KG1 (cell line): ENCODE measurements around the gene PPM1A.
"Not testable (repeated sequence)": the region's sequence is repeated elsewhere in the genome, so short reads cannot be mapped to it uniquely, and the experiment has no call there.

Experiments
- DNase-seq: peaks from one replicate; lab custom pipeline; 2025; lab: John Stamatoyannopoulos, UW

The PPM1A gene

DNA sequence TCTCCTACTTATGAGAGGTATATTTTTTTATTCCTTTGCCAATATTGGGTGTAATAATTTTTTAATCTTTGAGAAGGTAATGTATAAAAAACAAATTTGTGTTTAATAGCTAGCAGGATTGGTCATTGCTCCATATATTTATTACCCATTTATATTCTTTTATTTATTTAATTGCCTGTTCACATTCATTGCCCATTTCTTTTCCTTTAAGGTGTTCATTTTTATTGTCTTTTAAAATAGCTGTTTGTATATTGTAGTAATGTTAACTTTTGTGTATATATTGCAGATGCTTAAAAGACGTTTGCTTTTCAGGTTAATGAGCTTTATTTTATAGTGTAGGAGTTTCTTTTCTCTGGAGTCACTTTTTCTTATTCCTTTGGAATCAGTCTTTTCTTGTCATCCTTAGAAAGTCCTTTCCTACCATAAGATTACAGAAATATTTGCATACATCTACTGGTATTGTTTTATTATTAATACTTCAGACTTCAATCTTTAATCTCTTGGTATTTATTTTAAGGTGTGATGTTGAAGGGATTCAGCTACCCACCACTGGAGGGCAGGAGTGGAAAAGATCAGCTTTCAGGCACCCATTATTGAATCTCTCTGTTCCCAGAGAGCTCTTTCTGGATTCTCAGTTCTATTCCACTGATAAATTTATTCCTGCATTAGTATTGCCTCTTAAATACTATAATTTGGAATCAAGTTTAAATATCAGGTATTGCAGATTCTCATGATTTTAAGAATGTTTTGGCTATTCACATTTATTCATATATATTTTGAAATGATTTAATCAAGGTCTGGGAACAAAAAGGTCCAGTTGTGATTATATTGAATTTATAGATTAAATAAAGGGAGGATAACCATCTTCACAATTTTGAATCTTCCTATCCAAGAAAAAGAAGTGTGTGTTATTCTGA lies 17.3 kb downstream of the PPM1A start:
- DNase-seq = no peak

GRCh38 chr14:60272177-60272576 lies 23.2 kb downstream of the PPM1A start:
- DNase-seq = no peak

DNA sequence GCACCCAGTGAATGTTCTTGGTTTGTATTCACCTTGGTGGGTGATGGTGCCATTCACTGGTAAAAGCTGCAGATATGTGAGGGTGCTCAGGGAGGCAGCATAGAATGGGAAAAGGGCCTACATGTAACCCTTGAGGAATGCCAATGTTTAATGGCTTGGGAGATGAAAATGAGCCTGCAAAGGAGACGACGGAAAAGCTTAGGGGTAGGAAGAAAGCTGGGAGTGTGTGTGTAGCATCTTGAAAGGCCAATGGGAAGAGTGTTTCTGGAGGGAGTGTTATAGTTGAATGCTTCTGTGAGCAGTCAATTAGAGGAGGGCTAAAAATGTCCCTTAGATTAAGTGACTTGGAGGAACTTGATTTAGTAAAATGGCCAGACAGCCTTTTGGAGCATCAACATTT lies 24.9 kb downstream of the PPM1A start:
- no peak for DNase-seq

DNA sequence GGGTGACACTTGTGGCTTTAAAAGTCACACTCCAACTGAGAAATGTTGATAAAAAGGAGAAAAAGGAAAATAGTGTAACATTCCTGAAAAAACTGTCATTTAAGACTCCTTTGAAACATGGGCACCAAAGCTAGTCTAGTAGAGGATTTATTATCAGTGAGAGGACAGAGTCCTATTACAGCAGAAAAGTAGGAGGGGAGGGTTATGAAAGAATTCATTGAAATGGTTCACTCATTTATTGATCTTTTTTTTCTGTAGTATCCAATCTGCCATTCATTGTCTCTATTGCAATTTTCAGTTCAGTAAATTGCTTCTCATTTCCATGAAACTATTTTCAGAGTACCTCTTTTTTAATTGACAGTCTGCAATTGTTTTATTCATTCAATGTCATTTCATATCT lies 25.4 kb downstream of the PPM1A start:
- DNase-seq = no peak

DNA sequence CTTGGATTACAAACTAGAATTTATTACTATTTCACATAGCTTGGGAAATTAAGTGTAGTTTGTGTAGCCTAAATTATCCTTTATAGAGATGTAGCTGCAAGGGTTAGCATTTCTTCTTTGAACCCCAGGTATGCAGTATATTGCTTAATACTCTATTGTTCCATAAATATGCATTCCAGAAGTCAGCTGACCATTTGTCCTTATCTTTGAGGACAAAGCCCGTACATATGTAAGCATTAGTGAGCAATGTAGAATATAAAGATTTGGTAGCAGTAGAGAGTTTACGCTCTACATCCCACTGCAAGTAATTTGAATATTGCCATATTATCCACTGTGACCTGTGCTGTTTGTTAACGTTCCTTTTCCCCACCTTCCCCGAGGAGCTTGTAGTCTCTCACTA lies 26.9 kb downstream of the PPM1A start:
- DNase-seq = no peak

GRCh38 chr14:60276347-60276746 lies 27.3 kb downstream of the PPM1A start:
- DNase-seq = no peak

- DNase-seq = no peak
Observed at GRCh38 chr14:60277605-60278190, 28.7 kb downstream of the PPM1A start.

DNA sequence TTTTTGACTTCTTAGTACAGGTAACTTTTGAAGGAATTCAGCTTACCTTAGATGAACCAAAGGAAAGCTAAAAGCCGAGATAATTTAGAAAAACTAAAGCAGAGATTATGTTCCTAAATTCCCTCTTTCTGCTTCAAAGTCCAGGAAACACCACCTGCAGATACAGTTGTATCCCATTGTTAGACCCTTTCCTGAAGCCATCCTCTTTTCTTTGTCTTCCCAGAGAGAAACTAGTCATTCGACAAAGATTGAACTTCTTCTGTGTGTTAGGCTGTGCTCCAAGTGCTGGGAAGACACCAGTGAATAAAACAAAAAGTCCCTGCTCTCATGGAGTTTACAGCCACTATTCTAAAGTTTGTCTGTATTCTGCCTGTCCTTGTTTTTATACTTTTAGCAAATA lies 29.3 kb downstream of the PPM1A start:
- DNase-seq = no peak

- DNase-seq = no peak
Observed at GRCh38 chr14:60287452-60287851, 38.4 kb downstream of the PPM1A start.

DNA sequence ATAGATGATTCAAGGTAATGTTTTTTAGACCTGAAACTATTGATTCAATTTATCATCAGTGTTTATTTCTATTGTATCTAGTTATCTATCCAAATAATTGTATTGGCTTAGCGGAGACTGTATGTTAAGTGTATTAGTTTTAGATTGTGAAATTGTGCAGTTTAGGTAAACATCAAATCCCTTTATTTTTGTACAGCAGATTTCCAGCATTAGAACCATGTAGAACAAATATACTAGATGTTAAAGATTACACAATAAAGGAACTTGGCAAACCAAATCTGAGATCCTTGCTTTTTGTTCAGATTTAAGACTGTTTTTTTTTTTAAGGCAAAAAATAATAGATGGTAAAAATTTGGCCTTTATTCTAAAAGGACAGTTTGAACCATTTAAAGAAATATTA lies 39.3 kb downstream of the PPM1A start:
- no peak for DNase-seq

DNA sequence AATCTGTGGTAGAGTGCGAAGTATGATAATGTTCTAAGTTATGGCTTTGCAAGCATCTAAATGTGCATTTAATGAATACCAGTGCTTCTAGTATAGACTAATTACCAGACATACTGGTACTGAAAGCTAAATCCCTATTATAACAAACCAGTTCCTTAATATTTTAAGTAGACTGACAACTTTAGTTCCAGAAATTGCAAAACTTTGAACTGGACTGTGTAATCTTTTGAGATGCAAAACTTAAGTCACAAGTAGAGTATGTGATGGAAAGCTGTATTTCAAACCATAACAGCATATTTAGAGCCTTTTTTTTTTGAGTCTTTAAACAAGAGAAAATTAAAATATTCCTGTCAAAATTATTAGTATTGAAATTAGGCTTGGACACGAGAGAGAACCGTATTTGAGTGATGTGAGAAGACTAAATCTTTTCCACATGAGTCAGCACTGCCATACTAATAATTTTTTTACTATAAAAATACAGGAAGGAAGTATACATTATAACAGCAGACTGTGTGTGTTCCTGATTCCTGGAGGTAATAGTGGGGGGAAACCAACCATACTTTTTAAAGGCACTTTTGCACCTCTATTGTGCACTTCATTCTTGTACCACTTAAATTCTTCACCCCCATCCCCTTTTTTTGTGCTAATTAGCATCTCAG lies 45.5 kb downstream of the PPM1A start:
- DNase-seq = no peak

DNA sequence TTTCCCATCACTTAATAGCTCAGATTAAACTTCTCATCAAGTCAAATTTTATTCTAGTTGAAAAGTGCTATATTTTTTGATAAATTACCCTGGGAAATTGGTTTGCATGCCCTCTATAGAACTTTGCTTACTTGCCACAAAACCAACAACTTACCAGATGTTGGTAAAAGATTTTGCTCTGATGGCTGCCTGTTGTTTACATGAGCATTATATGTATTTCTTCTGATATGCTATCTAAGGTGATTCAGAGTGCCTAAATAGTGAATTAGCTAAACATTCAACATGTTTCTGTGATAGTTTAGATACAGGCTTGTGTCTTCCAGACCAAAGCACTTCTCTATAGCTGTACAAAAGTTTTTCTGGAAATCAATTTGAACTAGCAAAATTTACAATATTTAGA lies 51.0 kb downstream of the PPM1A start:
- no peak for DNase-seq

- no peak for DNase-seq
Observed at GRCh38 chr14:60301685-60302084, 52.7 kb downstream of the PPM1A start.

DNA sequence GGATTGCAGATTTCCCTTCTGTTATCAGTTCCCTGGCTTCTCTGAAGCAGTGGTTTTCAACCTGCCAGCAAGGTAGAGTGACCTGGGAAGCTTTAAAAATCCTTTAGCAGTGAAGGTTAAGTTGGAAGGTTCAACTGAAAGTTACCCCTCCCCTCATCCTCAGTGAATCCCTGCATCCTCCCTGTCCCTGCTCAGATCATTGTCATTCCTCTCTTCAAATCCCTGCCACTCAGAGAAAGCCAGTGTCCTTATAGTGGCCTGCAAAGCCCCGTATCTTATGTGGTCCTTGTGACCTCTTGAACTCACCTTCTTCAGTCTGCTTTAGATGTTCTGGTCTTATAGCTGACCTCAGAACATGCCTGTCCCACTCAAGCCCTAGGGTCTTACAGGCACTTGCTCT lies 53.6 kb downstream of the PPM1A start:
- DNase-seq = no peak

DNA sequence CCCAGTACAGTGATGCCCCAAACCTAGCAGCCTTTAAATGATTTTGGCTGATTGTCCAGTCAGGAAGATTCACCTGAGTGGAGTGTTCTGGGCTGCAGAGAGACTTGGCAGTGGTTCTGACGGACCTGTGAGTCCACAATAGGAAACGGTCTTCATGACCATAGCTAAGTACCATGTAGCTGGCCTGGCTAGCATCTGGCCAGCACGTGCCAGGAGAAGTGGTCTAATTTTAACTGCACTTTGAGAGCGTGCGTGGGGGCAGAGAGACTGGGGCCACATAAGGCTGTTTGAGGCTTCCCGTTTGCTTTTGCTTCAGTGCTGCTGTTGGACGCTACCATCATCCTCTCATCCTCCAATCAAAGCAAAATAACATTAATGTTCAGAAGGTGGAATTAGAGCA lies 54.7 kb downstream of the PPM1A start:
- no peak for DNase-seq

GRCh38 chr14:60304509-60304908 lies 55.5 kb downstream of the PPM1A start:
- DNase-seq = no peak

- DNase-seq = no peak
Observed at GRCh38 chr14:60309867-60310552, 61.0 kb downstream of the PPM1A start.

DNA sequence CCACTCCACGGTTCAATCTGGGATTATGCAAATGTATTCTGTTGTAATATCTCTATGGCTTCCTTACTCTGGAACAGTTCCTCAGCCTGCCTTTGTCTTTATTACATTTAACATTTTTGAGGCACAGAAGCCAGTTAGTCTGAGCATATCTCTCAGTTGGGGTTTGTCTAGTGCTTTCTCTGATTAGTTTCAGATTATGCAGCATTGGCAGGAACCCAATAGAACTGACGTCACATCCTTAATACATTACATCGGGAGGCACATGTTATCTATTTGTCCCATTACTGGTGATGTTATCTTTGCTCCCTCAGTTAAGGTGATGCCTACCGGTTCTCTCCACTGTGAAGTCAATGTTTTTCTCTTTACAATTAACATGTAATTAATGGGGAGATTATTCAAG lies 62.4 kb downstream of the PPM1A start:
- no peak for DNase-seq

DNA sequence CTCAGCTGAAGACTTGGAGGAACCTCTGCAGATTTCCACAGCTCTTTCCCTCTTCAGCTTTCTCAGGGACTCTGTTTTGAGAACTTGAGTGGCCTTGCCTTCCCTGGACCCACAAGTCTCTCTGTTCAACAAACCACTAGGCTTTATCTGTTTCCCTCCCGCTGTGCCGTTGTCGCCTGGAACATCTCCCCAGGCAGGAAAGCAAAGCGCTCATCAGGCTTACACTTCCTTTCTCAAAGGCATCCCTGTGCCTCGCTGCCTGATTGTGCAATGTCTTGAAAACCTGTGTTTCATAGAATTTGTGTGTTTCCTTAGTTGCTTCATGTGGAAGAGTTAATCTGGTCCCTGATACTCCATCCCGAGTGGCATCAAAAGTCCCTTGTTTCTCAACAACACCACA lies 64.1 kb downstream of the PPM1A start:
- no peak for DNase-seq

DNA sequence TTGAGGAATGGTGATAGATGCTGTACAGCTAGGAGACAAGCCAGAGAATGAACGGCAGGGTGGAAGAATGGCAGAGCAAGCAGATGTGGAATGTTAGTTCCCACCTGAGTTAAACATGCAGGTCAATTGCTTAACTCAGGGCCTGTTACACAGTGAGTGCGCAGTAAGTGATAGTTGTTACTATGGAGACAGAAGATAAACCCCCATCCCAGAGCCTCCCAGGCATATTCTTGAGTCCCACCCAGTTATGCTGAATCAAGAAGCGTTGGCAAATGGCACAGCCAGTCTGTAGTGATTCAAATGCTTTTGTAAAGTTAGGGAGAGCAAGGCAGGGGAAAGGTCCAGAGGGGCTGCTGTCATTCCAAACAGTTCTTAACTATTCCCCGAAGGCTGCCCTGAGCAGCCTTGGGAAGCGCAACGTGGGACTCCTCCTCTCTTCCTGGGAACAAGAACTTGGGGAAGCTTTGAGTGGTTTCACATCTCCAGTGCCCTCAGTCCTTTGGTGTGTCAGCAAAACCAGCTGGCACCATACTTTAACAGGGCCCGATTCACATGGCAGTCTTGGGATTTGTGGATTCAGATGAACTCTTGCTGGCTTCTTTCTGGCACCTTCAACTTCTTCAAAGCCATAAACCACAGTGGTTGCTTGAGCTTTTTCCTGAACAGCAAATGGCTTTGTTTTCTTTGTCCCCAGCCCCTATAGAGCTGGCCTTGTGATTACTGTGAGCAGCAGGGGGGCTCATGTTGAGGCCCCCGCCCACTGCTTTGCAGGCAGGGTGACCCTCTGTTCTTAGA lies 66.4 kb downstream of the PPM1A start:
- DNase-seq = no peak

GRCh38 chr14:60317609-60318008 lies 68.6 kb downstream of the PPM1A start:
- no peak for DNase-seq

DNA sequence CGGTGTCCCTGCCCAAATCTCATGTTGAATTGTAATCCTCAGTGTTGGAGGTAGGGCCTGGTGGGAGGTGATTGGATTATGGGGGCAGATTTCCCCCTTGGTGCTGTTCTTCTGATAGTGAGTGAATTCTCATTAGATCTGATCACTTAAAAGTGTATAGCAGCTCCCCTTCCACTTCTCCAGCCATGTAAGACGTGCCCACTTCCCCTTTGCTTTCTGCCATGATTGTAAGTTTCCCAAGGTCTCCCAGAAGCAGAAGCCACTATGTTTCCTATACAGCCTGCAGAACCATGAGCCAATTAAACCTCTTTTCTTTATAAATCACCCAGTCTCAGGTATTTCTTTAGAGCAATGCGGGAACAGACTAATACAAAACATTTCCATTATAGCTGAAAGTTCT lies 71.8 kb downstream of the PPM1A start:
- not testable (repeated sequence) for DNase-seq
